CD14-positive monocyte (primary cell): ENCODE data around the gene ADIG. TPM values are rescaled to one million over a fixed set of nuclear protein-coding genes. Genes with fewer than 3 reads are reported as not detected.

Experiments used
- DNase-seq, 3 donors: peaks; one replicate each; pipeline ENCODE4 v3.0.0-alpha.2; 2011 to 2022
- H2AFZ ChIP-seq: 2 replicates; pipeline ENCODE4 v1.6.0; 2012; ENCODE audit warnings: mild to moderate bottlenecking, low read depth, low read length, inconsistent platforms; ENCODE audit not compliant: insufficient read depth, poor library complexity, severe bottlenecking
- H3K27ac ChIP-seq, 2 donors: 1 replicate in 1 of 2; 2 replicates in 1 of 2; pipeline ENCODE4 v1.5.1; 2012 to 2013; ENCODE audit warnings: low read length in 2 of 2, control low read depth in 1 of 2, inconsistent platforms in 1 of 2, low read depth in 1 of 2, mild to moderate bottlenecking in 1 of 2
- H3K27me3 ChIP-seq, 2 donors: one replicate each; pipeline versions ENCODE4 v1.6.0 to v1.6.1; 2011 to 2013; ENCODE audit warnings: low read length in 2 of 2; ENCODE audit not compliant: control insufficient read depth in 2 of 2, insufficient read depth in 2 of 2
- H3K36me3 ChIP-seq, 2 donors: replicated peaks in 1 of 2; 1 replicate in 1 of 2; 2 replicates in 1 of 2; pipeline versions ENCODE4 v1.5.1 to v1.6.1; 2012 to 2013; ENCODE audit warnings: low read length in 2 of 2, control low read depth in 1 of 2, inconsistent platforms in 1 of 2, mild to moderate bottlenecking in 1 of 2; ENCODE audit not compliant: insufficient read depth in 2 of 2, control insufficient read depth in 1 of 2
- H3K4me1 ChIP-seq, 2 donors: 1 replicate in 1 of 2; 2 replicates in 1 of 2; pipeline versions ENCODE4 v1.5.1 to v1.6.1; 2012 to 2013; ENCODE audit warnings: low read length in 2 of 2, control low read depth in 1 of 2, inconsistent platforms in 1 of 2, mild to moderate bottlenecking in 1 of 2, moderate library complexity in 1 of 2; ENCODE audit not compliant: insufficient read depth in 2 of 2, control insufficient read depth in 1 of 2
- H3K4me2 ChIP-seq: replicated peaks from 2 replicates; pipeline ENCODE3; 2012; ENCODE audit warnings: low read length, moderate library complexity, mild to moderate bottlenecking; ENCODE audit not compliant: poor library complexity, severe bottlenecking; ENCODE audit errors: extremely low read depth
- H3K4me3 ChIP-seq, 3 experiments: fragments of 200-600 bp in 1 of 3; sonication (generic) in 1 of 3; replicated peaks in 1 of 3; 1 replicate in 2 of 3; 2 replicates in 1 of 3; pipeline ENCODE4 v1.5.1; 2011 to 2013; ENCODE audit warnings: low read length in 3 of 3, mild to moderate bottlenecking in 3 of 3, control low read depth in 2 of 3, low read depth in 2 of 3, inconsistent platforms in 1 of 3, moderate library complexity in 1 of 3
- H3K79me2 ChIP-seq: 2 replicates; pipeline ENCODE4 v1.6.0; 2012; ENCODE audit warnings: mild to moderate bottlenecking, control low read depth, inconsistent platforms, low read length, moderate library complexity; ENCODE audit not compliant: insufficient read depth
- H3K9ac ChIP-seq: 2 replicates; pipeline ENCODE4 v1.6.0; 2017; ENCODE audit warnings: low read length, mild to moderate bottlenecking; ENCODE audit not compliant: insufficient read depth, poor library complexity, severe bottlenecking
- H3K9me3 ChIP-seq, 2 donors: replicated peaks in 1 of 2; 1 replicate in 1 of 2; 2 replicates in 1 of 2; pipeline versions ENCODE4 v1.5.1 to v1.6.1; 2012 to 2013; ENCODE audit warnings: low read length in 2 of 2, control low read depth in 1 of 2; ENCODE audit not compliant: control insufficient read depth in 1 of 2, insufficient read depth in 1 of 2
- H4K20me1 ChIP-seq: 2 replicates; pipeline ENCODE4 v1.6.0; 2012; ENCODE audit warnings: mild to moderate bottlenecking, low read length, control low read depth, moderate library complexity; ENCODE audit not compliant: insufficient read depth
- H3K27ac Mint-ChIP-seq, 7 donors: one replicate each; pipeline ENCODE4 v1.8.0; 2020; ENCODE audit warnings: mild to moderate bottlenecking in 7 of 7, mixed read lengths in 7 of 7, moderate library complexity in 6 of 7, inconsistent platforms in 2 of 7
- H3K27me3 Mint-ChIP-seq, 3 donors: one replicate each; pipeline ENCODE4 v1.8.0; 2021 to 2022; ENCODE audit warnings: low read depth in 3 of 3, mild to moderate bottlenecking in 3 of 3, mixed read lengths in 3 of 3, moderate library complexity in 3 of 3, inconsistent platforms in 1 of 3
- H3K36me3 Mint-ChIP-seq, 2 donors: one replicate each; pipeline ENCODE4 v1.8.0; 2020; ENCODE audit warnings: mixed read lengths in 2 of 2, inconsistent platforms in 1 of 2, mild to moderate bottlenecking in 1 of 2
- H3K4me1 Mint-ChIP-seq: one replicate; pipeline ENCODE4 v1.8.0; 2020; ENCODE audit warnings: mild to moderate bottlenecking, mixed read lengths
- H3K4me3 Mint-ChIP-seq, 2 donors: one replicate each; pipeline ENCODE4 v1.8.0; 2020; ENCODE audit warnings: mild to moderate bottlenecking in 2 of 2, mixed read lengths in 2 of 2, moderate library complexity in 1 of 2
- H3K9me3 Mint-ChIP-seq, 7 donors: one replicate each; pipeline ENCODE4 v1.8.0; 2020 to 2022; ENCODE audit warnings: mixed read lengths in 7 of 7, mild to moderate bottlenecking in 6 of 7, moderate library complexity in 6 of 7, inconsistent platforms in 2 of 7
- CTCF ChIP-seq: fragments of 200-600 bp; IDR thresholded peaks from one replicate; pipeline ENCODE4 v1.8.0; 2022; ENCODE audit warnings: antibody characterized with exemption, mild to moderate bottlenecking
- WGBS: methylation state at CpG from one replicate; pipeline ENCODE4 v1.1.5; 2013; ENCODE audit warnings: missing lambda C conversion rate; ENCODE audit not compliant: insufficient coverage; 5-methylcytosine and 5-hydroxymethylcytosine counted together
- intact Hi-C, 2 donors: fragments of 100-400 bp; cut with micrococcal nuclease; formaldehyde crosslinking; loops; one replicate each; pipeline versions ENCODE4 v1.15.0 to v1.15.1; 2023
- polyA plus RNA-seq, 3 donors: library from polyadenylated mRNA; depleted of rRNA in 1 of 3; unstranded in 2 of 3; stranded (reverse) in 1 of 3; fragments of 300-500 nt in 2 of 3; fragments of >200 nt in 1 of 3; fragmentation: Illumina TruSeq in 2 of 3; gene quantifications; 1 replicate in 2 of 3; 2 replicates in 1 of 3; pipeline ENCODE4 v1.2.3, GENCODE V29; 2012 to 2021

The ADIG gene
- polyA plus RNA-seq, 3 donors = not detected

- Mint-ChIP-seq H3K27ac (no peak overlapping the region), H3K36me3 (no peaks in the 10 kb centered on the region), H3K4me1 (no peaks in the 10 kb centered on the region), H3K9me3 (peaks cover 0 to 7% (median 0%) of the 10 kb centered on the region in 7 donors), H3K27me3 (peaks cover 50 to 72% (median 55%) of the 10 kb centered on the region in 3 donors), H3K4me3 (no peak overlapping the region)
- 40% methylated on average over 1 of the region's 3 CpGs for WGBS
- H3K9ac ChIP-seq = no peak overlapping the region
- intact Hi-C loops = no loop called here
- no peaks in the 10 kb centered on the region for H3K4me1 ChIP-seq
- H3K36me3 ChIP-seq = no peaks in the 10 kb centered on the region
- H3K27me3 ChIP-seq = peaks cover 41 to 60% of the 10 kb centered on the region in 2 donors
- H4K20me1 ChIP-seq = no peaks in the 10 kb centered on the region
- H3K27ac ChIP-seq = no peak overlapping the region
- H3K4me2 ChIP-seq = no peak overlapping the region
- no peak for TF ChIP-seq CTCF
- H3K9me3 ChIP-seq = peaks cover 0 to 16% of the 10 kb centered on the region in 2 donors
- no peak overlapping the region for H2AFZ ChIP-seq
- no peak for DNase-seq
- no peak overlapping the region for H3K4me3 ChIP-seq
- H3K79me2 ChIP-seq = no peaks in the 10 kb centered on the region
Measured at GRCh38 chr20:38603286-38603685, 22.3 kb downstream of the ADIG start.

DNA sequence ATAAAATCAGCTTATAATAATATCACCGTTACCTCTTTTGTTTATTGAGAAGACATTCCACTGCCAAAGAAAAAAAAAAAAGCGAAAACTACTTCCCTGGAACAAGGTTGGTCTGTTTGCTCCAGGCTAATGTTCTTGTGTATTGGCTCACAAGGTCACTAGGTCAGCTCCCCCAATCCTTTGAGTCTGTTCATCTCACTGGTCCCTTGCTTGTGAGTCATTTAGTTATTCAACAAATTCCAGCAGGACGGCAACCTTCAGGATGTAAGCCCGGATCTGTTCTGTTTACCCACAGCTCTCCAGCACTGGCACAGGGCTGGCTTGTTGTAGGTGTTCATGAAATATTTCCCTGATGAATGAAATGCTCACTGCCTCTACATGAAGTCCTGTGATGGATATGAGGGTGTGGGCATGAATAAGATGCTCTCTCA, 23.9 kb downstream of the ADIG start:
- H3K4me1 Mint-ChIP-seq = no peaks in the 10 kb centered on the region
- H3K27ac Mint-ChIP-seq = no peak overlapping the region
- H2AFZ ChIP-seq = no peak overlapping the region
- peaks cover 0 to 16% of the 10 kb centered on the region in 2 donors for H3K9me3 ChIP-seq
- peaks cover 50 to 72% (median 55%) of the 10 kb centered on the region in 3 donors for H3K27me3 Mint-ChIP-seq
- no peak overlapping the region for H3K4me3 Mint-ChIP-seq
- H3K4me3 ChIP-seq = no peak overlapping the region
- H3K79me2 ChIP-seq = no peaks in the 10 kb centered on the region
- H3K36me3 Mint-ChIP-seq = no peaks in the 10 kb centered on the region
- H3K9ac ChIP-seq = no peak overlapping the region
- no peak overlapping the region for H3K4me2 ChIP-seq
- TF ChIP-seq CTCF = no peak
- no peaks in the 10 kb centered on the region for H3K4me1 ChIP-seq
- no peak overlapping the region for H3K27ac ChIP-seq
- intact Hi-C loops = no loop called here
- H3K9me3 Mint-ChIP-seq = peaks cover 0 to 6% (median 0%) of the 10 kb centered on the region in 7 donors
- H3K36me3 ChIP-seq = no peaks in the 10 kb centered on the region
- no peaks in the 10 kb centered on the region for H4K20me1 ChIP-seq
- no peak for DNase-seq
- H3K27me3 ChIP-seq = peaks cover 41 to 56% of the 10 kb centered on the region in 2 donors
- WGBS = no CpG with 5 or more reads among the region's 4 CpGs
